Hematopoietic multipotent progenitor cell treated with erythropoietin and hydrocortisone succinate and interleukin-3 and kit ligand, for 6 days (in vitro differentiated cells): ENCODE results near the gene FOXO3.
A peak's percentile ranks its signal among the peaks of the same experiment; 100 is the strongest.
"Not testable (repeated sequence)": the region's sequence is repeated elsewhere in the genome, so short reads cannot be mapped to it uniquely, and the experiment has no call there.

Experiments
- DNase-seq: peaks from one replicate; pipeline ENCODE4 v3.0.0-alpha.2; 2015

FOXO3 gene

DNA sequence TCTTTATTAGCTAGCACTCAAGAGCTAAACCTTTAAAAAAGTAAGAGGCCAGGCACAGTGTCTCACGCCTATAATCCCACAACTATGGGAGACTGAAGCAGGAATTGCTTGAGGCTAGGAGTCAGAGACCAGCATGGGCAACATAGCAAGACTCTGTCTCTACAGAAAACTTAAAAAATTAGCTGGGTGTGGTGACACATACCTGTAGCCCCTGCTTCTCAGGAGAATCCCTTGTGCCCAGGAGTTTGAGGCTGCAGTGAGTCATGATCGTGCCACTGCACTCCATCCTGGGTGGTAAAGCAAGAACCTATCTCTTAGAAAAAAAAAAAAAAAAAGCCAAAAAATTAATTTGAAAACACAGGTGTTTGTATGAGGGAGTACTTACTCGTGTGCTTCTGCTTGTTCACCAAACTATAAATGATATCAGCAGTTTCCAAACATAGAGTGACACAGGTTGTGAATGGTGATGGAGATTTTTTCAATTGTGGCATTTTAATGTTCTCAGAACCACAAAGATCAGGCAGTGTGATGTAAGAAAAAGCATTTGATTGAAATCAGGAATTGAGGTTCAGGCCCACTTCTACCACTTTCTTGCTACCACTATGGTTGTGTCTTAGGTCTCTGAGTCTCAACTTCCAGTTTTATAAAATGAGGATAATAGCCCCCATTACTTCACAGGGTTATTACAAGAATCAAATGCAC, 104.9 kb downstream of the FOXO3 start:
- no peak for DNase-seq

DNA sequence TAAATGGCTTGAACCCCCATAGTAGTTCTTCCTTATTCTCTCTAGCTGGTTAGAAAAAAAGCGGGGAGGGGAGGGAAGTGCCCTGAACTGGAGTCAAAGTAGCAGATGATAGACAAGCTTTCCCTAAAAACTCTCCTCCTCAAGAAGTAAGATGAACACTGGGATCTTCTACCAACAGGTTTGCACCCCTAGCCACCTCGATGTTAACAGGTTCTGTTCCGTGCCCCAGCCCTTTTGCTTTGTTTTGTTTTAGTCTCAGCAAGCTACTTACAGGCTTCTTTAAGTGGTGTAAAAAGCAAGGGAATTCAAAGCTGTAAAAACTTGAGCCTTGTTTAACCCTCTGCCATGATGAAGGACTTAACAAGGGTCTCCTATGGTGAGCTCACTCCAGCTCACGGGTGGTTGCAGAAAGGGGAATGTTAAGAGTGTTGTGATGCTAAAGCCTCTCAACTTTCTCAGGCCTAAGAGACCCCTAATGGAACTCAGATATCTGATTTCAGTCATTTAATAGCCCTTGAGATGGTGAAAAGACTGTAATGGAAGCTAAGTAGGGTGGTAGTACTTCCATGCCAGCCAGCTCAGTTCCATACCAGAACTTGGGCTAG, 106.0 kb downstream of the FOXO3 start:
- DNase-seq = no peak

DNA sequence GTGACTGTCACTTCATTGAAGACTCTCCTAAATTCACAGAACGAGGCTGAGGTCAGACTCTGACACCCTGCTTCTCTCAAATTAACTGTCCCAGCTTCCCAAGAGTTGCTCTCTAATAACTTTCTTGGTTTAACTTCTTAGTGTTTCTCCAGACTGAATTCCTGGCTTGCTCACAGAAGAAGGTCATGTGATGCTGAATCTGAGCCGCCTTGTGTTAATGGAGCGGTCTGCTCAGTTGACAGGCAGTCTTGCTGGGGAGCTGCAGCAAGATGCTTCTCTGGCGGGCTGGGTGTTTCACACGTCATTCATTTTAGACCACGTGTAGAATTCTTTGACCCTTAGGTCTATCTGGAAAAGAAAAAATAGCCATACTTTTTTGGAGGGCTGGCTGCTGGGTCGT, 107.3 kb downstream of the FOXO3 start:
- no peak for DNase-seq

DNA sequence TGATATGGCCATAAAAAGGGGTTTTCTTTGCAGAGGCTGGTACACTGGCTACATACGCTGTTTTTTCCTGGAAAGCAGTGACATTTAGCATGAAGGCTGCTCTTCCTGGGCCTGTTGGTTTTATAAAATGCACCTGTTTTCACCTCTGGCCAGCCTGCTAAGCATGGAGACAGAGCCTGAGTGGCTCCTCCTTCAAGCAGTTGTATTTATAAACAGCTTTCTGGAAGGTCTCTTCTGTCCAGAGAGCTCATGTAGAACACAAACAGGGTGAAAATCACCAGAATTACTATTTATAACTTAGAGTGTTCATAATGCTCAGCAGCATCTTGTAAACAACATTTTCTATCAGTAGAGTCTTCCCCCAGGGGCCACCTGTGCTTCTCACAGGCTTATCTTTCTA, 109.0 kb downstream of the FOXO3 start:
- no peak for DNase-seq

DNA sequence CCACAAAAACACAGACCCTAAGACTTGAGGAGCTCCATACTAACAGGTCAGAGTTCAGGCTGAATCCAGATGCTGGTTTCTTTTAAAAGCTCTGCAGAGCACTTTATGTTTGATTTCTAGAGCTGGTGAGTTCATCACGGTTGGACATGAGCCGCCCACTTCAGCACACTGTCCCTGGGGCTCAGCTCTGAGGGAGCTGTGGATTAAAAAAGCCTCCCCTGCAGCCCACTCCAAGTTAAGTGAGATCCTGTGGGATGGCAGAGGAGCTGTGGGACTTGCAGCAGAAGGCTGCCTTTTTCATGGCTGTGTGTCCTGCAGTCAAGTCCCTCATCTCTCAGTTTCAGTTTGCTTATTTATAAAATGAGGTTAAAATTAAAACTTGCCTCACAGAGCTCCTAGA, 110.5 kb downstream of the FOXO3 start:
- DNase-seq = no peak

DNA sequence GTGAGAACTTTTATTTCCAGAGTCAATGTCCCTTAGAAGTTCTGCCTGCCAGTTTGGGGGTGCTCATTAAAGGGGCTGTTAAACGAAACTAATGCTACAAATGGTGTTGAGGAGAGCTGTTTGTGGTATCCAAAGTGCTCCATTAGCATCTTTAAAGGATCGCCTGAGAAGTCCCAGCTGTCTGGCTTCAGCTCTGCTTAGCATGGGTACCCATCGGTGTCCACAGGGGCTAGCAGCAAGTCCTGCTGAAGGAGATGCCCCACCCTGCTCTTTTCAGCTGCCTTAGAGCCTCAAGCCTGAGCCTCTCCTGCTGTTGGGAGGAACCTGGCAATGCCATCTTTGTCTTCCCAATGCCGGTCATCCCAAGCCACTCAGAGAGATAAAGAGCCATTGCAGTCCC, 111.1 kb downstream of the FOXO3 start:
- DNase-seq = no peak

DNA sequence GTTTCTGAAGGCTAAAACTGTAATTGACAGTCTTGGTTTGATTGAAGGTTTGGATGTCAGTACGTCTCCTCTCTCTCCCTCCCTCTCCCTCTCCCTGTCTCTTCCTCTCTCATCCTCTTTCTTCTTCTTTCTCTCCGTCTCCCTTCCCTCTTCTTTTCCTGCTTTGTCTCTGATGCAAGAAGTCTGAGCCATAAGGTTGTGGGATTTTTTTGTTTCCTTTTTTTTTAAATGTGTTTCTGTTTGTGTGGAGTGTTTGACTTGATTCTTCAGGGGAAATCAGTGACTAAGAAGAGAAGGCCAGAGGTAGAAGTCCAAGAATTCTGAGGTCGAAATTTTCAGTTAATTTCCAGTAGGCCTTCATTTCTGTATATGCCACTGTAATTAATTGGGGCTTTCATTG, 111.9 kb downstream of the FOXO3 start:
- DNase-seq = no peak

DNA sequence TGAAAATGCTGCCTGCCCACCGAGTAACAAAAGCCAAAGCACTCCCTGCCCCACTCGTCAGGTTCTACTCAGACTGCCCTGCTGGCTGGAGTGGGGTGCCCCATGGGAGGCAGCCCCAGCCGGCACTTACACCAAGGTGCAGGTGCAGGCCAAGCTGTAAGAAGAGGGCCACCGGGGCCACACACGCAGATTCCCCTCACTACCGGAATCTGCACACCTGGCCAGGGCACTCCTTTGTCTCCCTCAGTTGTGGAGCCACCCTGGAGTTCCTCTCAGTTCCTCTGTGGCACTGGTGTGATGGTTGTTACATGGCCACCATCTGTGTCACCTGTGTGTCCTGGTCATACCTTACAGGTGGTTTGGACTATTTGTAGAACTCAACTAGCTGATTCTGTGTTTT, 112.4 kb downstream of the FOXO3 start:
- no peak for DNase-seq

DNA sequence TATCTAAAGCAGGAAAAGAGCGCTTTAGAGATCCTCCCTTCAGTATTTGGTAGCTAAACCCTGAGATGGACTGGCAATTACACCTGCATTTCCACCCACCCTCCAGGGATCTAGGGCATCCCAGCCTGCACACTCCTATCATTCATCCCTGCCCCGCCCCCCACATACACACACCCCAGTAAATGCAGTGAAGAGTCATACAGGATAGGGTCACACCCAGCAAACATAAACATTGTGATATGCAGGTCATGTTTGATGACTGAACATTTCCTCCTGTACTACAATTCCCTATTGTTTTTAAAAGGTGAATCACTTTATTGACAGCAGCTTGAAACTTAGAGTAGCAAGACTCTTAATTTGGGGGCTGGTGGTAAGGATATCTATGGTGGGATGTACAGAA, 112.9 kb downstream of the FOXO3 start:
- no peak for DNase-seq

DNA sequence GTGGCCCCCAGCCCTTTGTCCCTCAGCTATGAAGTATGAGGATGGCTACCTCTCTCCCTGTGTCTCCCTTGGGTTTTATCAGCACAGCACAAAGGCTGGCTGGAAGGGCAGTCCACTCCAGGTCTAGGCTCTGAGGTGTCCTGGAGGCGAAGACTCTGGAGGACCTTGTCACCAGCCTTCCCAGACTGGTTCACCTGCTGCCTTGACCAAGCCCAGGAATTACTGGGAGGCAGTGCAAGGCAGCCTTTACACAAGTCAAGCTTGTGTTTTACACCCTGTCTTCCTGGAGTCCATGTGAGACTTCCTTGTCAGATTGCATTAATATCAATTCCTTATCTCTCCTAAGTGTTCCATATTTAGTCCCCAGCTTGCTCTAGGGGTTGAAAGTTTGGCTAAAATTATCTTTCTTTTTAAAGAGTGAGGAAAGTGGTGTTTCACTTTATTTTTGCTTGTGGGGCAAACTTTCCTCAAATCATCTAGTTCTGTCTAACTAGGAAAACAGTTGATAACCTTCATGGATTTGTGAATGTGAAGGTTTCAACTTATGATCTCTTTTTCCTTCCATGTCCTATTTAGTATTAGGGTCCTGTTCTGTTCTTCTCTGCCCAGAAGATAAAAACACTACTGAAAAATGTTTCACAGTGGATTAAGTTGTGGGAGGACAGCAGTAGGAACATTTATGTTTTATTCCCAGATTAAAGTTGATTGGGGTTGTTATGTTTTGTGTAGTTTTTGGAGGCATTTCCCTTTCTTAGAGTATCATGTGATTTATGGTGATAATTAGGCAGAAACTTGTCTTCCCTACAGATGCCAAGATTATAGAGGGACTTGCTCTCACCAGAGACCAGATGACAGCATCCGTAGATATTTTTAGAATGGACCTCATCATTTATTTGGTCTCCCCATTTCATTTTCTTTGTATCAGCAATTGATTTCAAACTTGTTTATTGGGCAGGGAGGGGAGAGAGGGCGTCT, 114.8 kb downstream of the FOXO3 start:
- no peak for DNase-seq

DNA sequence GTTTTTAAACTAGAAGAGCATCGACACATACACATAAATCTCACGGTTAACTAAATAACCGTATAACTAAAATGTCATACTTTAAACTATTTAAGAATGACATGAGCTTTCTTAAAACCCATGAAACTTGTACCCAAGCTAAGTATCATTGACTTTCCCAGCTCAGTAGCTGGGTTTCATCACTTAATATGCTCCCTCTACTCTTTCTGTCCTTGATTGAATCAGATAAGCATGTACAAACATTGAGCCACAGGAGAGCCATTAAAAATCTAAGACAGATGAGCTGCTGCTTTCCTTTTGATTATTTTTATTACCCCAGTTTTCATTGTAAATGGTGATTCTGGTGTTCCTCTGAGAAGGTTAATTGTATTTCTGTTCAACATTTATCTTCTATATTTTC, 115.8 kb downstream of the FOXO3 start:
- no peak for DNase-seq

DNA sequence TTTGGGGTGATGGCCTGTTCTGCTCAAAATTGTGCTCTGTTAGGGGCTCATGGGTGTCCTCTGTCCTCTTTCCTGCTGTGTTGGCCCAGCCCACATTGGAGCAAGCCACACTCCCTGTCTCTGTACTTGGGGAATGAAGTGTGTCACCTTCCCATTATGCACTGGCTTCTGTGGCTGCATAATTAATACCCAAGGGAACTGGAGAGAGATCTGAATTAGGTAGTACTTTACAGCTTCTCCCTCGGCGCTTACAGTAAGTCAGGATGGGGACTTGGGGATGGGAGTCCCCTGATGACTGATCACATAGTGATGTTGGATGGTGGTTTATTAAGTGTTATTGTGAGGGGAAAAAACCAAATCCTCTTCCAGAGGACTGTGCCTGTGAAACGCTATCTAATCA, 116.6 kb downstream of the FOXO3 start:
- no peak for DNase-seq

DNA sequence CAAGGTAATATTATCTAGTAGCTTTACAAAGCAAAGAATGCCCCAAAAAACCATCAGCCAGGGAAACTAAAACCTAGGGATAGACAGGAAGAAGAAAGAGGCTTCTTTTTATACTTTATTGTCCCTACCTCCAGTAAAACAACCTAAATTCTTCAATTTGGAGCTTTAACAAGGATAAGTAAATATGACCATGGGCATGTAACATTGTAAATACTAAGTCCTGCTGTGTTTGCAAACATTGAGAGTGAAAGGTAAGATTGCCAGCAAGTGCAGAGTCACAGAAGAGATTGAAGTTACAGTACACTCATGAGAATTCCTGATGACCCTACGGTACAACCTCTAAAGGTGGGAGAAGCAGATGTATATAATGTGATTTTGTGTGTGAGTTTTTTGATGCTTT, 117.2 kb downstream of the FOXO3 start:
- DNase-seq = no peak

DNA sequence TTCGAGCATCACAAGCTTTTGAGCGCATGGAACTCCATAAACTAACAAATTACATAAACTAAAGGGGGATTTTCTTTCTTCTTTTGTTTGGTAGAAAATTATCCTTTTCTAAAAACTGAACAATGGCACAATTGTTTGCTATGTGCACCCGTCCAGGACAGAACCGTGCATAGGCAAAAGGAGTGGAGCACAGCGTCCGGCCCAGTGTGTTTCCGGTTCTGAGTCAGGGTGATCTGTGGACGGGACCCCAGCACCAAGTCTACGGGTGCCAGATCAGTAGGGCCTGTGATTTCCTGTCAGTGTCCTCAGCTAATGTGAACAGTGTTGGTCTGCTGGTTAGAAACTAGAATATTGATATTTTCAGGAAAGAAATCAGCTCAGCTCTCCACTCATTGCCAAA, 119.6 kb downstream of the FOXO3 start:
- not testable (repeated sequence) for DNase-seq

DNA sequence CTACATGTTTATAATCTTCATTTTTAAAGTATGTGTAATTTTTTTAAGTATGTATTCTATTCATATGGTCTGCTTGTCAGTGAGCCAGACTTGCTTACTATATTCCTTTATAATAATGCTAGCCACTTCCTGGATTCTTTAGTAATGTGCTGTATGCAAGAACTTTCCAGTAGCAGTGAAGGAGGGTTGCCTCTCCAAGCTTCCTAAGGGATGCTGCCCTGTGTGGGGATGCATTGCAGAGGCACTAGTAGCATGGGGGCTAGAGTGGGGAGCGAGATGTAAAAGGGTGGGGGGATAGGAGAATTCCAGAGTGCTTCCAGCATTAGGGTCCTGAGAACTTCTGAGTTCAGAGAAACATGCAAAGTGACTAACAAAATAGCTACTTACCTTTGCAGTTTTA, 121.0 kb downstream of the FOXO3 start:
- not testable (repeated sequence) for DNase-seq

DNA sequence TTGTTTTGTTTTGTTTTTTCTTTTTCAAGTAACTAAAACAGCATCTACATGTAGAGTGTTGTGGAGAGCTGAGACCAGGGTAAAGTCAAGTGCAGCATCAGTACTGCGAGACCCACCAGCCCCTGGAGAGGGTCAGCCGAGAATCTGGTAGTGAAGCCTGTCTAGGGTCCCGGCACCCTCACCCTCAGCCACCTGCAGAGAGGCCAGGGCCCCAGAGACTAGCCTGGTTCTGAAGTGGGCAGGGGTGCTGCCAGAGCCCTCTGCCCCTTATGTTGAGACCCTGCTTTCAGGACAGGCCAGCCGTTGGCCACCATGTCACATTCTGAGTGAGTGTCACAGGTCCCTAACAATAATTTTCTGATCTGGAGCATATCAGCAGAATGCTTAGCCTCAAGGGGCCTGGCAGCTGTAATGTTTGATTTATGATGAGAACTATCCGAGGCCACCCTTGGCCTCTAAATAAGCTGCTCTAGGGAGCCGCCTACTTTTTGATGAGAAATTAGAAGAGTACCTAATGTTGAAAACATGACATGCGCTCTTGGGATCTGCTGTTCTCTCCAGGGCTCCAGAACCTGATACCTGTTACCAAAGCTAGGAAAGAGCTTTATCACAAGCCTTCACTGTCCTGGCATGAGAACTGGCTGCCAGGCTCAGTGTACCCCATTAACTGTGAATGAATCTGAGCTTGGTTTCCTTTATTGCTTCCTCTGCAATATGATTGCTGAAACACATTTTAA, 121.8 kb downstream of the FOXO3 start:
- not testable (repeated sequence) for DNase-seq

DNA sequence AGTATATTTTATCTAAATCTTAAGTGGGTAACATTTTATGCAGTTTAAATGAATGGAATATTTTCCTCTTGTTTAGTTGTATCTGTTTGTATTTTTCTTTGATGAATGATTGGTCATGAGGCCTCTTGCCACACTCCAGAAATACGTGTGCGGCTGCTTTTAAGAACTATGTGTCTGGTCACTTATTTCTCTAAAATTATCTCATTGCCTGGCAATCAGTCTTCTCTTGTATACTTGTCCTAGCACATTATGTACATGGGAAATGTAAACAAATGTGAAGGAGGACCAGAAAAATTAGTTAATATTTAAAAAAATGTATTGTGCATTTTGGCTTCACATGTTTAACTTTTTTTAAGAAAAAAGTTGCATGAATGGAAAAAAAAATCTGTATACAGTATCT, 123.3 kb downstream of the FOXO3 start:
- not testable (repeated sequence) for DNase-seq

DNA sequence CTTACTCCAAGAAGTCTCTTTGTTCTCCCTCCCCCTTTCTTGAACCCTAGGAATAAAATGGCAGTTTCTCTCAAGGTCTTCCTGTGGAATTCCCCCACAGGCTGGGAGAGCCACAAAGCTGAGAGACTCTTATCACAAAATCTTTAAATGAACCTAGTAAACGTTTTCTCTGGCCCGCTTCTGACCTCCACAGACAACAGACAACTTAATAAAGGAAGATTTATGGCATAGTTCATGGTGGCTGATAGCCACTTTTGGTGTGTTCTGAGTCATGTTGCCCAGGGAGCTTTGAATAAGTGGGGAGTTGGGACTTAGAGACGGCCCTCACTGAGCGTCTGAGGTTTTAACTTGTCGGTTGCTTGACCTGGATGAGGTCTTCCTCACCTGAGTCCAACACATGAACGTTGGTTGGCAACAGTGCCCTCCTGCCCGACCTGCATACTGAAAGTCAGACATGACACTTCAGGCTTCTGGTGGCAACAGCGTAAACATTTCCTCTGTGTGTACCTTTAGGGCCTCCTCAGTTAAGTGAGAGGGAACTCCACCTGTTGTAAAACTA, 124.1 kb downstream of the FOXO3 start:
- no peak for DNase-seq

DNA sequence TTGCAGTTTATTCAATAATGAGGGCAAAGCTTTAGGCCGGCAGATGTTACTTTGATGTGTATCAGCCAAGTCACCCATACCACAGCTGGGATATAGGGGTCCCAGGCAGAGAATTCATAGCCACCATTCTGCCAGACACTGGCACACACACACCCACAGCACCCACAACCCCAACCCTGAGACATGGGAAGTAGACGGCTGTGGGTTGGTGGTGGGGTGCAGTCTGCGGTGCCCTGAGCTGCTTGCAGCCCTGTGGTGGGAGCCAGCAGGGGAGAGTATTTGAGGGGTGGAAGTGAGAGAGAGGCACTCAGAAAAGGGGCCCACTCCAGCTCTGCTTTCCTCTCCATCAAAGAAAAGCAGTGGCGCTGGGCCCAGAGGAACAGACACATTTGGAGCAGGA, 125.3 kb downstream of the FOXO3 start:
- DNase-seq = no peak

DNA sequence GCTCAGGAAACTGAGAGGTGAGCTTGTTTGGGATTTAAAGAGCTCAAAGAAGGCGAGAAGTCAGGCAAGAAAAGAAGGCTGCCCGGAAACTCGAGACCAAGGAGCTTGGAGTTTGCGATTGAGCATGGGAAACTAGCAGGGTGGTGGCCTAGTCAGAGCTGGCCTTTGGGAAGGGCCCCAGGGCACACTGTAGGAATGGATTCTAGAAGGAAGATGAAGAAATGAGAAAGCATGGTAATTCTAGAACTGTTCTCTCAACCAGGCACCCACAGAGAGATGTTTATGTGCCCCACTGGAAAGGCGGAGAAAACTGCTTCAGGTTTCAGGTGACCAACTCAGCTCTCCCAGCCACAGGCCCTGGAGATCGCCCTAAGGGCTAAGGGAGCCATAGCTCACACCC, 126.2 kb downstream of the FOXO3 start:
- no peak for DNase-seq

DNA sequence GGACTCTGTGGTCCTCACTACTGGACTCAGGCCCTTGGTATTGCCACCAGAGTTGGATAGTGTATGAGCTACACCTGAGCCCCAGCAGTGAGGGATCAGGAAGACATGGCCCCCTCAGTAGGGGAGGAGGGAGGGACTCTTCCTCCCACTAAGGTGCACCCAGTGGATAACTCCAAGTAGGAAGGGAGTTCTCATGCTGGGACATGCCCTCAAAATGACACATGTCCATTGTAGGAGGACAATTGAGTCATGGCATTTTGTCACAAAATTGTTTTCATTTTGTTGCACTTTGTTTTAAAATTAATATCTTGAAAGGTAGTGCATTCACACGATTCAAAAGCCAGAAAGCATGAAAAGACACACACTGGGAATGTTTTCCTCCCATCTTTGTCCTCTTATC, 127.2 kb downstream of the FOXO3 start:
- no peak for DNase-seq

DNA sequence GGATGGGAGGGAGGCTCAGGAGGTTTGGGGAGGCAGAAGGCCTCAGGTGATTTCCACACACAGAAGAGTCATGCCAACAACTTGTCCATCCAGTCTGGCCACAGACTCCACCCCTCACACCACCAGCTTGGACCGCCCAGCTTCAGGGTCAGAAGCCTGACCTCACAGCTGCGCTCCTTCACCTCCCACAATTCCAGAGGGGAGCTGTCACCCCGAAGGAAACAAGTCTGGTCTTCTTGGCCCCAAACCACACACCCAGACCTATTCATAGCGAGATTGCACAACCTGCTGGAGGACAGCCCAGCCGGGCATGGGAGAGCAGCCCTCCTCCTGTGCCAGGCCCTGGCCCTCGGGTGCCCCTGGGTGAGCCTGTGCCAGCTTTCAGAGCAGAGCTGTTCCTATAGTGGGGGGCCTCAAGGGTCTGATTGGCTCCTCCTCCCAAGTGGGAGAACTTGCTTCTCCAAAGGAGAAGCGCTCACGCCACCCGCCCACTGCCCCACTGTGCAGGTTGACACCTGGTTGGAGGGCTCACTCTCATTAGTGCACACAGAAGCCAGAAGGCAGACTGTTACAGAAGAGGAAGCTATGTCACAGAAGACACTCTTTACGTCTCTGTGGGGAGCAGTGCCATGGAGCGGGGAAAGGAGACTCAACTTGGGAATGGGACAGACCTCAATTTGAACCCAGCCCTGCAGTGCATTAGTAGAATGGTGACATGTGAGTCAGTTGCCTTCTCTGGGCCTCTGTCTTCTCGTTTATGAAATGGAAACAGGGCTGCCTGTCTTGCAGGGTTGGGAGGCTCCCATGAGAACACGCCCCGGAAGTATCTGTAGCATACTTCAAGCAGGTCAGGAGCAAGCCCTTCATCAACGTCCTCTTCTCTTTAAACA, 128.8 kb downstream of the FOXO3 start:
- DNase-seq = peak; percentile 29
